ENCODE results near the gene ZNF45. TPM values are rescaled to one million over a fixed set of nuclear protein-coding genes. Genes with fewer than 3 reads are reported as not detected.

Gene ZNF45
- total and polyA plus RNA-seq, 2 of the 13 experiments (the other 11 are each of a cell fraction or from before 2014, with no cell fraction given) = 2.4 to 11.3 TPM

DNA sequence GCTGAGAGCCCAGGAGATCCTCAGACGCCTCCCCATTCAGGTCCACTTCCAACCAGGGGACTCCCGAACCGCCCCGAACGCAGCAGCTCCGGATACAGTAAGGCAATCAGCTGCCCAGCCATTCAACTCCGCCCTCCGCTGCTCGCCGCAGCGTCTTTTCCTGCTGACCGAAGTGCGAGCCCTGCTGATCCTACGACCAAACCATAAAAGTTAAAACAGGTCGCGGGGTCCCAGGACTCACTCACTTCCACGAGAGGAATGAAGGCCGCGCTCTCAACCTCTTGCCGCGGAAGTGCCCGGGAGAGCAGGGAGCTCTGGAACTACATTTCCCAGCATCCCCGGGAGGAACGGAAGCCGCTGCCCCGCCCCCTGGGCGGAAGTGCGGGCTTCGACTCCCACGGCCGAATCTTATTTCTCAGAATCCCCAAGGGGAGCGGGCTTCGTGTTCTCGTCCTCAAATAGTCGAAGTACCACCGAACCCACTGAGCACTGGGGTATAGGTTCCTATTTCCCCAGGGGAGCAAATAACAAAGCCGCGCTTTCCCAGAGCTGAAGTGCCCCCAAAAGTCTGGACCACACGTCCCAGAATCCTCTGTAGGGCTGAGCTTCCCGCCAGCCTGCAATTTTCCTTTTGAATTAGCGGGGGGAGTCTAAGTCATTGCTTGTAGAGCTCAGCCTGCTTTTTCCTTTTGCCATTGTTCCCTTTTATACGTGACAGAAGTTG, at the start of gene ZNF45 (continued):
- TF ChIP-seq, protein P1, sequence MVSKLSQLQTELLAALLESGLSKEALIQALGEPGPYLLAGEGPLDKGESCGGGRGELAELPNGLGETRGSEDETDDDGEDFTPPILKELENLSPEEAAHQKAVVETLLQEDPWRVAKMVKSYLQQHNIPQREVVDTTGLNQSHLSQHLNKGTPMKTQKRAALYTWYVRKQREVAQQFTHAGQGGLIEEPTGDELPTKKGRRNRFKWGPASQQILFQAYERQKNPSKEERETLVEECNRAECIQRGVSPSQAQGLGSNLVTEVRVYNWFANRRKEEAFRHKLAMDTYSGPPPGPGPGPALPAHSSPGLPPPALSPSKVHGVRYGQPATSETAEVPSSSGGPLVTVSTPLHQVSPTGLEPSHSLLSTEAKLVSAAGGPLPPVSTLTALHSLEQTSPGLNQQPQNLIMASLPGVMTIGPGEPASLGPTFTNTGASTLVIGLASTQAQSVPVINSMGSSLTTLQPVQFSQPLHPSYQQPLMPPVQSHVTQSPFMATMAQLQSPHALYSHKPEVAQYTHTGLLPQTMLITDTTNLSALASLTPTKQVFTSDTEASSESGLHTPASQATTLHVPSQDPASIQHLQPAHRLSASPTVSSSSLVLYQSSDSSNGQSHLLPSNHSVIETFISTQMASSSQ (IDR thresholded peaks at IDR 0.05; ENCODE audit: low read depth) = no peak
- TF ChIP-seq, protein P1 (CRISPR knock-in tag; IDR thresholded peaks at IDR 0.05; ENCODE audit: borderline replicate concordance) = no peak; the same call in 1 of the 2 replicates
- TF ChIP-seq KDM3A (CRISPR knock-in tag; IDR thresholded peaks at IDR 0.05; ENCODE audit: low read depth) = peak; percentile 77
- no peak for TF ChIP-seq FOXO1 (CRISPR knock-in tag; IDR thresholded peaks at IDR 0.05)
- no peak for TF ChIP-seq SSRP1 (CRISPR knock-in tag; IDR thresholded peaks at IDR 0.05)
- TF ChIP-seq ATF7-NPFF (CRISPR knock-in tag; IDR thresholded peaks at IDR 0.05; ENCODE audit: low read depth) = no peak; the same call in 1 of the 2 replicates
- peak; percentile 67; the same call in 1 of the 2 replicates for TF ChIP-seq YEATS4 (CRISPR knock-in tag; IDR thresholded peaks at IDR 0.05; ENCODE audit: borderline replicate concordance)
- TF ChIP-seq ZFP82 (CRISPR knock-in tag; IDR thresholded peaks at IDR 0.05; ENCODE audit: borderline replicate concordance) = 0 out of 2 replicates have a peak, but pooled peaks have one; percentile 35
- no peak for TF ChIP-seq SMAD1 (CRISPR knock-in tag; IDR thresholded peaks at IDR 0.05; ENCODE audit: borderline replicate concordance, low read depth)
- no peak for TF ChIP-seq ZNF883 (CRISPR knock-in tag; IDR thresholded peaks at IDR 0.05; ENCODE audit: not compliant biosample characterization)
- TF ChIP-seq EED (CRISPR knock-in tag; IDR thresholded peaks at IDR 0.05) = no peak
- TF ChIP-seq, protein P2, sequence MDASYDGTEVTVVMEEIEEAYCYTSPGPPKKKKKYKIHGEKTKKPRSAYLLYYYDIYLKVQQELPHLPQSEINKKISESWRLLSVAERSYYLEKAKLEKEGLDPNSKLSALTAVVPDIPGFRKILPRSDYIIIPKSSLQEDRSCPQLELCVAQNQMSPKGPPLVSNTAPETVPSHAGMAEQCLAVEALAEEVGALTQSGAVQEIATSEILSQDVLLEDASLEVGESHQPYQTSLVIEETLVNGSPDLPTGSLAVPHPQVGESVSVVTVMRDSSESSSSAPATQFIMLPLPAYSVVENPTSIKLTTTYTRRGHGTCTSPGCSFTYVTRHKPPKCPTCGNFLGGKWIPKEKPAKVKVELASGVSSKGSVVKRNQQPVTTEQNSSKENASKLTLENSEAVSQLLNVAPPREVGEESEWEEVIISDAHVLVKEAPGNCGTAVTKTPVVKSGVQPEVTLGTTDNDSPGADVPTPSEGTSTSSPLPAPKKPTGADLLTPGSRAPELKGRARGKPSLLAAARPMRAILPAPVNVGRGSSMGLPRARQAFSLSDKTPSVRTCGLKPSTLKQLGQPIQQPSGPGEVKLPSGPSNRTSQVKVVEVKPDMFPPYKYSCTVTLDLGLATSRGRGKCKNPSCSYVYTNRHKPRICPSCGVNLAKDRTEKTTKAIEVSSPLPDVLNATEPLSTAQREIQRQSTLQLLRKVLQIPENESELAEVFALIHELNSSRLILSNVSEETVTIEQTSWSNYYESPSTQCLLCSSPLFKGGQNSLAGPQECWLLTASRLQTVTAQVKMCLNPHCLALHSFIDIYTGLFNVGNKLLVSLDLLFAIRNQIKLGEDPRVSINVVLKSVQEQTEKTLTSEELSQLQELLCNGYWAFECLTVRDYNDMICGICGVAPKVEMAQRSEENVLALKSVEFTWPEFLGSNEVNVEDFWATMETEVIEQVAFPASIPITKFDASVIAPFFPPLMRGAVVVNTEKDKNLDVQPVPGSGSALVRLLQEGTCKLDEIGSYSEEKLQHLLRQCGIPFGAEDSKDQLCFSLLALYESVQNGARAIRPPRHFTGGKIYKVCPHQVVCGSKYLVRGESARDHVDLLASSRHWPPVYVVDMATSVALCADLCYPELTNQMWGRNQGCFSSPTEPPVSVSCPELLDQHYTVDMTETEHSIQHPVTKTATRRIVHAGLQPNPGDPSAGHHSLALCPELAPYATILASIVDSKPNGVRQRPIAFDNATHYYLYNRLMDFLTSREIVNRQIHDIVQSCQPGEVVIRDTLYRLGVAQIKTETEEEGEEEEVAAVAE (CRISPR knock-in tag; IDR thresholded peaks at IDR 0.05; ENCODE audit: borderline replicate concordance) = 0 out of 2 replicates have a peak, but pooled peaks have one; percentile 33
- no peak for TF ChIP-seq NFIC (IDR thresholded peaks at IDR 0.05; ENCODE audit: low read length)
- peak; percentile 80; the same call in 1 of the 2 replicates for TF ChIP-seq KDM2A (CRISPR knock-in tag; IDR thresholded peaks at IDR 0.05; ENCODE audit: borderline replicate concordance, low read depth)
- TF ChIP-seq NFE2L2 (IDR thresholded peaks at IDR 0.05; ENCODE audit: low read length) = no peak
- peak; percentile 23; the same call in 1 of the 2 replicates for TF ChIP-seq SATB2 (CRISPR knock-in tag; IDR thresholded peaks at IDR 0.05)
- TF ChIP-seq ZFP1 (CRISPR knock-in tag; IDR thresholded peaks at IDR 0.05) = no peak; the same call in 1 of the 2 replicates
- no peak for TF ChIP-seq HMG20A (CRISPR knock-in tag; IDR thresholded peaks at IDR 0.05; ENCODE audit: borderline replicate concordance)
- TF ChIP-seq ZNF660 (CRISPR knock-in tag; IDR thresholded peaks at IDR 0.05; ENCODE audit: borderline replicate concordance, low read depth) = no peak
- no peak for TF ChIP-seq DPF2 (CRISPR knock-in tag; IDR thresholded peaks at IDR 0.05; ENCODE audit: borderline replicate concordance, low read depth)
- no peak; the same call in 1 of the 2 replicates for TF ChIP-seq ZNF256 (CRISPR knock-in tag; conservative IDR thresholded peaks at IDR 0.05)
